Measurements from ENCODE around the gene GBGT1.

DNA sequence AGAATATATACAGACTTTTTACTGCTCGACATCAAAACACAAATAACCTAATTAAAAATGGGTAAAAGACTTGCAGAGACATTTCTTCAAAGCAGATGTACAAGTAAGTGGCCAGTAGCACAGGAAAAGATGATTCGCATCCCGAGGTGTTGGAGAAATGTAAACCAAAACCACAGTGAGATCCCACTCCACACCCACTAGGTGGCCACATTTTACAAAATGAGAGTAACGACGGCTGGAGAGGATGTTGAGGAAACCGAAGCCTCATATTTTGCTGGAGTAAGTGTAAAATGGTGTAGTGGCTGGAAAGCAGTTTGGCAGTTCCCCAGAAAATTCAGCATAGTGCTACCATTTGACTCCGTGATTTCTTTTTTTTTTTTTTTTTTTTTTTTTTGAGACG lies 21.3 kb upstream of the GBGT1 start:
- TF ChIP-seq CTCF (IDR thresholded peaks at IDR 0.05) (peak; percentile 55 to 70 (median 67)), POLR2A (IDR thresholded peaks at IDR 0.05) (no peak)

Measured in breast epithelium (tissue), 3 donors.